Fibroblast of lung (primary cell): ENCODE results near the gene STK4. TPM values are rescaled to one million over a fixed set of nuclear protein-coding genes. Genes with fewer than 3 reads are reported as not detected.

ENCODE experiments used
- DNase-seq, 2 donors: peaks; one replicate each; pipeline versions ENCODE4 v3.0.0 to v3.0.0-alpha.2; 2010; ENCODE audit warnings: low read depth in 2 of 2
- H2AFZ ChIP-seq: 2 replicates; pipeline ENCODE4 v1.5.1; 2012; ENCODE audit warnings: low read length, control low read depth, inconsistent platforms
- H3K27ac ChIP-seq: 2 replicates; pipeline ENCODE4 v1.5.1; 2011; ENCODE audit warnings: low read length, control low read depth; ENCODE audit not compliant: insufficient read depth
- H3K27me3 ChIP-seq: 2 replicates; pipeline ENCODE4 v1.5.1; 2011; ENCODE audit warnings: mild to moderate bottlenecking, low read length; ENCODE audit not compliant: control insufficient read depth, insufficient read depth
- H3K36me3 ChIP-seq: 2 replicates; pipeline ENCODE4 v1.5.1; 2011; ENCODE audit warnings: low read length; ENCODE audit not compliant: control insufficient read depth, insufficient read depth
- H3K4me1 ChIP-seq: 2 replicates; pipeline ENCODE4 v1.5.1; 2011; ENCODE audit warnings: low read length; ENCODE audit not compliant: control insufficient read depth, insufficient read depth; ENCODE audit errors: extremely low read depth
- H3K4me2 ChIP-seq: 2 replicates; pipeline ENCODE4 v1.5.1; 2011; ENCODE audit warnings: low read length, control low read depth; ENCODE audit not compliant: insufficient read depth; ENCODE audit errors: extremely low read depth
- H3K4me3 ChIP-seq, 4 experiments: fragments of 200-600 bp in 1 of 4; sonication (generic) in 1 of 4; replicated peaks in 1 of 4; 2 replicates each; pipeline ENCODE4 v1.5.1; 2011 to 2016; ENCODE audit warnings: low read length in 4 of 4, low read depth in 3 of 4, mild to moderate bottlenecking in 3 of 4, control low read depth in 2 of 4, inconsistent platforms in 1 of 4, mixed read lengths in 1 of 4; ENCODE audit not compliant: insufficient read depth in 1 of 4; ENCODE audit errors: control extremely low read depth in 1 of 4
- H3K79me2 ChIP-seq: 2 replicates; pipeline ENCODE4 v1.5.1; 2012; ENCODE audit warnings: mild to moderate bottlenecking, low read length, inconsistent platforms; ENCODE audit not compliant: control insufficient read depth, insufficient read depth
- H3K9ac ChIP-seq: 2 replicates; pipeline ENCODE4 v1.5.1; 2011; ENCODE audit warnings: mild to moderate bottlenecking, low read length, control low read depth; ENCODE audit not compliant: insufficient read depth
- H3K9me3 ChIP-seq: 2 replicates; pipeline ENCODE4 v1.5.1; 2012; ENCODE audit warnings: low read depth, low read length; ENCODE audit not compliant: control insufficient read depth, insufficient read depth
- H4K20me1 ChIP-seq: 2 replicates; pipeline ENCODE4 v1.5.1; 2011; ENCODE audit warnings: low read length; ENCODE audit not compliant: control insufficient read depth, insufficient read depth; ENCODE audit errors: extremely low read depth
- EZH2 ChIP-seq: IDR thresholded peaks from 2 replicates; pipeline ENCODE4 v1.5.1; 2012; ENCODE audit warnings: low read length, control low read depth, mild to moderate bottlenecking; ENCODE audit errors: missing control alignments
- polyA plus RNA-seq, 2 donors: library from polyadenylated mRNA; depleted of rRNA in 1 of 2; stranded (reverse) in 1 of 2; unstranded in 1 of 2; fragments of >200 nt; gene quantifications; 2 replicates each; pipeline ENCODE4 v1.2.1, GENCODE V29; 2011 to 2012; ENCODE audit warnings: missing spikeins in 1 of 2
- total RNA-seq: library from RNA; depleted of rRNA; stranded (reverse); fragments of >200 nt; gene quantifications from 2 replicates; pipeline ENCODE4 v1.2.1, GENCODE V29; 2014
- TF ChIP-seq, protein P1 (sequence below), 2 donors: IDR thresholded peaks in 1 of 2; conservative IDR thresholded peaks in 1 of 2; 1 replicate in 1 of 2; 2 replicates in 1 of 2; pipeline ENCODE4 v1.5.1; 2011 to 2012; ENCODE audit warnings: low read length in 2 of 2, control low read depth in 1 of 2, inconsistent platforms in 1 of 2, low read depth in 1 of 2, mild to moderate bottlenecking in 1 of 2

STK4 gene
- total and polyA plus RNA-seq, 2 donors (not counting 1 experiment from before 2014, with no cell fraction given), result 19.0 to 31.7 TPM

DNA sequence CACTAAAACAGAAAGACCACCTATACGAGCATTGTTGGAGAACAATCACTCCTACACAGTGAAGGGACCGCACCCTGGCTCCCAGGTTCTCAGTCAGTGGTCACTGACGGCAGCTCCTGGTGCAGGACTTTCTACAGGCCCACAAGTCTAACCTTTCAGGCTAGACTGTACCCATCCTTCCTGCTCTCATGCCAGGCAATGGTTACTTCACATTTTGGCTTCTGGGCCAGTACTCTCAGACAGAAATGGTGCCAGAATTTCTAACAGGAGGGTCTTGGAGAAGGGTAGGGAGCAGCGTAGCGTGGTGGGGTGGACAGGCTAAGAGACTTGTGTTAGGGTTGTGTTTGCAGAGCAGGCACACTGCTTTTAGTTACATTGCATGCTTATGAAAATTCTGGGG, 18.2 kb upstream of the STK4 start:
- no peaks in the 10 kb centered on the region for H3K9me3 ChIP-seq
- no peaks in the 10 kb centered on the region for H3K79me2 ChIP-seq
- H3K9ac ChIP-seq, result no peak overlapping the region
- TF ChIP-seq, protein P1, sequence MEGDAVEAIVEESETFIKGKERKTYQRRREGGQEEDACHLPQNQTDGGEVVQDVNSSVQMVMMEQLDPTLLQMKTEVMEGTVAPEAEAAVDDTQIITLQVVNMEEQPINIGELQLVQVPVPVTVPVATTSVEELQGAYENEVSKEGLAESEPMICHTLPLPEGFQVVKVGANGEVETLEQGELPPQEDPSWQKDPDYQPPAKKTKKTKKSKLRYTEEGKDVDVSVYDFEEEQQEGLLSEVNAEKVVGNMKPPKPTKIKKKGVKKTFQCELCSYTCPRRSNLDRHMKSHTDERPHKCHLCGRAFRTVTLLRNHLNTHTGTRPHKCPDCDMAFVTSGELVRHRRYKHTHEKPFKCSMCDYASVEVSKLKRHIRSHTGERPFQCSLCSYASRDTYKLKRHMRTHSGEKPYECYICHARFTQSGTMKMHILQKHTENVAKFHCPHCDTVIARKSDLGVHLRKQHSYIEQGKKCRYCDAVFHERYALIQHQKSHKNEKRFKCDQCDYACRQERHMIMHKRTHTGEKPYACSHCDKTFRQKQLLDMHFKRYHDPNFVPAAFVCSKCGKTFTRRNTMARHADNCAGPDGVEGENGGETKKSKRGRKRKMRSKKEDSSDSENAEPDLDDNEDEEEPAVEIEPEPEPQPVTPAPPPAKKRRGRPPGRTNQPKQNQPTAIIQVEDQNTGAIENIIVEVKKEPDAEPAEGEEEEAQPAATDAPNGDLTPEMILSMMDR (conservative IDR thresholded peaks at IDR 0.05 in 1 of 2, IDR thresholded peaks at IDR 0.05 in 1 of 2; ENCODE audit: low read depth in 1 of 2, low read length in 2 of 2), result no peak
- TF ChIP-seq EZH2, result no peak
- H3K36me3 ChIP-seq, result peaks cover 21% of the 10 kb centered on the region
- DNase-seq, result no peak
- H4K20me1 ChIP-seq, result no peaks in the 10 kb centered on the region
- H3K4me2 ChIP-seq, result no peak overlapping the region
- H3K4me3 ChIP-seq, result no peak overlapping the region
- H3K27me3 ChIP-seq, result no peaks in the 10 kb centered on the region
- no peak overlapping the region for H2AFZ ChIP-seq
- H3K27ac ChIP-seq, result no peak overlapping the region
- H3K4me1 ChIP-seq, result no peaks in the 10 kb centered on the region

DNA sequence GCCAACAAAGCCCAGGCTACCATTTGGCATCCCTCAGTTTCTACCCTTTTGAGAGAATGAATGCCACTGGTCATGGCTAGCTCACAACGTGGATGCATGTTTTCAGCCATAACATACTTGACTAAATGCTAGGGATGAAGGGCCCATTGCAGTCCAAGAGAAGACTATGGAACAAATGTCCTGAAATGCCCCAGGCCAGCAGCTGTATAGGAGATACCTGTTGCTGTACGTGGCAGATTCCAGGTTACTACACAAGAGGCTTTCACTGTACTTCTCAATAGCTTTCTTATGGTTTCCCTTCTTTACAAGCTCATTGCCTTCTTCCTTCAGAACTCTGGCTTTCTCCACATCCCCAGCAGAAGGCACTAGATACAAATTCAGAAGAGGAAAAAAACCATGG, 17.8 kb upstream of the STK4 start:
- Histone ChIP-seq H3K36me3 (peaks cover 21% of the 10 kb centered on the region), H2AFZ (no peak overlapping the region), H4K20me1 (no peaks in the 10 kb centered on the region), H3K4me3 (no peak overlapping the region), H3K79me2 (no peaks in the 10 kb centered on the region), H3K9me3 (no peaks in the 10 kb centered on the region), H3K4me1 (no peaks in the 10 kb centered on the region), H3K4me2 (no peak overlapping the region), H3K9ac (no peak overlapping the region), H3K27ac (no peak overlapping the region), H3K27me3 (no peaks in the 10 kb centered on the region)
- DNase-seq, result no peak
- TF ChIP-seq, protein P1 (conservative IDR thresholded peaks at IDR 0.05 in 1 of 2, IDR thresholded peaks at IDR 0.05 in 1 of 2; ENCODE audit: low read depth in 1 of 2, low read length in 2 of 2), result no peak
- no peak for TF ChIP-seq EZH2

DNA sequence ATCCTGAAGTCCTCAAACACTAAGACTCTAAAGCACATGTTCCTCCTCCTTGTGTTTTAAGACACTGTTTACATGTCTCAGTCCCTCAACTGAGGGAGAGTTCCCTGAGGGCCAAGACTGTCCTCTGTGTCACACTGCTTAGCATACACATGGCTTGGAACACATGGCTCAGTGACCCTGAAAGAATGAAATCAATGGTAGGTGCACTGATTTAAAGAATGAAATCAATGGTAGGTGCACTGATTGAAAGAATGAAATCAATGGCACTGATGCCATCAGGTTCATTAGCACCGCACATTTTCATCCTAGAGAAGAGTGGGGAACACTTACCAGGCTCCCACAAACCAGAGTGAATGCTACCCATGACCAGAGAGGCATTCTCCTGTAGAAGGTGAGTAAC, 15.9 kb upstream of the STK4 start:
- Histone ChIP-seq H3K36me3 (peaks cover 26% of the 10 kb centered on the region), H2AFZ (no peak overlapping the region), H3K4me3 (no peak overlapping the region), H3K79me2 (no peaks in the 10 kb centered on the region), H3K27me3 (no peaks in the 10 kb centered on the region), H3K9ac (no peak overlapping the region), H4K20me1 (no peaks in the 10 kb centered on the region), H3K9me3 (no peaks in the 10 kb centered on the region), H3K27ac (no peak overlapping the region), H3K4me2 (no peak overlapping the region), H3K4me1 (no peaks in the 10 kb centered on the region)
- no peak for DNase-seq
- TF ChIP-seq, protein P1 (conservative IDR thresholded peaks at IDR 0.05 in 1 of 2, IDR thresholded peaks at IDR 0.05 in 1 of 2; ENCODE audit: low read depth in 1 of 2, low read length in 2 of 2), result no peak
